Stimulated activated naive CD4-positive, alpha-beta T cell (primary cell): ENCODE results near the gene TPPP3.
"Not testable (repeated sequence)": the region's sequence is repeated elsewhere in the genome, so short reads cannot be mapped to it uniquely, and the experiment has no call there.

Source experiments
- DNase-seq, 6 experiments: peaks; one replicate each; lab custom pipeline; 2025; lab: John Stamatoyannopoulos, UW

Gene TPPP3

GRCh38 chr16:67426022-67426421, 32.7 kb upstream of the TPPP3 start:
- DNase-seq: no peak

GRCh38 chr16:67425580-67425979, 32.3 kb upstream of the TPPP3 start:
- no peak for DNase-seq

GRCh38 chr16:67425061-67425460, 31.8 kb upstream of the TPPP3 start:
- DNase-seq: no peak

- no peak for DNase-seq
These were observed 30.9 kb upstream of the TPPP3 start for GRCh38 chr16:67424261-67424615.

- DNase-seq: no peak
These were observed 30.4 kb upstream of the TPPP3 start for GRCh38 chr16:67423611-67424260.

- no peak for DNase-seq
These were observed 29.7 kb upstream of the TPPP3 start for GRCh38 chr16:67423015-67423414.

GRCh38 chr16:67421030-67421429, 27.7 kb upstream of the TPPP3 start:
- DNase-seq: no peak

GRCh38 chr16:67419931-67420330, 26.6 kb upstream of the TPPP3 start:
- DNase-seq: no peak

- no peak for DNase-seq
These were observed 26.2 kb upstream of the TPPP3 start for GRCh38 chr16:67419502-67419901.

GRCh38 chr16:67417333-67418061, 24.2 kb upstream of the TPPP3 start:
- peak in 1 of 6 experiments; percentile 3 for DNase-seq

GRCh38 chr16:67415872-67416793, 22.8 kb upstream of the TPPP3 start, which contains the start of gene ZDHHC1:
Gene ZDHHC1, minus strand, starts transcription at chr16:67416477. Its CDS starts 8,702 bp downstream, at chr16:67407775.
- DNase-seq: peak in 3 of 6 experiments; percentile 11 to 26 (median 21)

GRCh38 chr16:67415421-67415820, 22.1 kb upstream of the TPPP3 start:
- not testable (repeated sequence) for DNase-seq

- no peak for DNase-seq
These were observed 20.9 kb upstream of the TPPP3 start for GRCh38 chr16:67413978-67414911.

GRCh38 chr16:67412294-67412693, 19.0 kb upstream of the TPPP3 start:
- DNase-seq: no peak

GRCh38 chr16:67411339-67411738, 18.0 kb upstream of the TPPP3 start:
- DNase-seq: no peak

GRCh38 chr16:67409631-67410030, 16.3 kb upstream of the TPPP3 start:
- DNase-seq: no peak

GRCh38 chr16:67407788-67408452, 14.6 kb upstream of the TPPP3 start:
- no peak for DNase-seq

- DNase-seq: no peak
These were observed 14.0 kb upstream of the TPPP3 start for GRCh38 chr16:67407176-67407787.

GRCh38 chr16:67406111-67406971, 13.0 kb upstream of the TPPP3 start:
- DNase-seq: no peak
